ENCODE results near the gene BBS9.

Gene BBS9

DNA sequence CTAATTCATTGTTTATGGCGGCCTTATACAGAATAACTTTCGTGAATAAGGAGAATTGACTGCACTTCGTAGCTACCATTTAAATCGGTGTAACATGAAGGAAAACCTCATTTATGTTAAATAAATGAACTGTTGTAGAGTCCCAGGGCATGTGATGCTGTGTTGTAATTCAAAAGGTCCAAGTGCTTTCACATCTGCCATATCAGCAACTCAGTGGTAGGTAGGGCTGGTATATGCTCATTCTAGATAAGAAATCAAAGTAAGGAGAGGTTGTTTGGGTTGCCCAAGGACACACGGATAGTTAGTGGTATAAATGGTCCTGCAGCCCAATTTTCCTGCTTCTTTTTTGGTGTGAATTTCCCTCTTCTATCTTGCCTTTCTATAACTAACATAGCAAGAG is 15.8 kb downstream of the BBS9 start:
- no peak overlapping the region for H2AFZ ChIP-seq (ENCODE audit: low read depth, low read length, severe bottlenecking)
- H3K9ac ChIP-seq (ENCODE audit: low read length), result no peak overlapping the region
- H3K79me2 ChIP-seq (ENCODE audit: insufficient read depth, low read length), result no peaks in the 10 kb centered on the region
- no peaks in the 10 kb centered on the region for H3K9me3 ChIP-seq (ENCODE audit: insufficient read depth, low read length)
- H3K27me3 ChIP-seq (ENCODE audit: low read length), result no peaks in the 10 kb centered on the region
- H3K36me3 ChIP-seq (ENCODE audit: low read length), result 0 out of 2 replicates have a peak, but pooled peaks cover 3% of the 10 kb centered on the region
- no peak overlapping the region for H3K4me3 ChIP-seq (ENCODE audit: insufficient read depth, low read length, poor library complexity, severe bottlenecking)
- H3K4me2 ChIP-seq (ENCODE audit: low read depth, low read length, poor library complexity, severe bottlenecking), result no peak overlapping the region
- no peaks in the 10 kb centered on the region for H3K9me2 ChIP-seq (replicated peaks; ENCODE audit: insufficient read depth, low read length)
- no peaks in the 10 kb centered on the region for H3F3A ChIP-seq (ENCODE audit: insufficient read depth)
- H3K27ac ChIP-seq (ENCODE audit: low read depth, low read length), result no peak overlapping the region
- 0 out of 2 replicates have a peak, but pooled peaks cover 4% of the 10 kb centered on the region for H4K20me1 ChIP-seq (ENCODE audit: low read depth, low read length)
- TF ChIP-seq CTCF (IDR thresholded peaks at IDR 0.05; ENCODE audit: insufficient read depth, low read length, poor library complexity, severe bottlenecking), result no peak
- no peak for TF ChIP-seq EZH2phosphoT487 (conservative IDR thresholded peaks at IDR 0.05; ENCODE audit: low read length)

DNA sequence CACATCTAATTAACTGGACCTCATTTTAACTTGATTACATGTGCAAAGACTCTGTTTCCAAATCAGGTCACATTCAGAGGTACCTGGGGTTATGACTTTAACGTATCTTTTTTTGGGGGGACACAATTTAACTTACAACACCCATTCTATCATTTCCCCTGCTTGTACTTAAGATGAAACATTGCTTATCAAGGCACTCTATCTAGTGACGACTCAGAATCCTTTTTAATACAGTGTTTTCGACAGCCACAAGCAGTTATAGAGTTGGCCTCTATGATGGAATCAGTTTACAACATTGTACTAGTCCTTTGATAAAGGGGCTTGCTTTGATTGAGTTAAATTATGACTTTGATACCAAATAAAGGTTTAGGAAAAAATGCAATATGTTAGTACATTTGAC is 22.7 kb downstream of the BBS9 start:
- Histone ChIP-seq H3K79me2 (ENCODE audit: insufficient read depth, low read length) (no peaks in the 10 kb centered on the region), H4K20me1 (ENCODE audit: low read depth, low read length) (no peaks in the 10 kb centered on the region), H3K4me3 (ENCODE audit: insufficient read depth, low read length, poor library complexity, severe bottlenecking) (no peak overlapping the region)

DNA sequence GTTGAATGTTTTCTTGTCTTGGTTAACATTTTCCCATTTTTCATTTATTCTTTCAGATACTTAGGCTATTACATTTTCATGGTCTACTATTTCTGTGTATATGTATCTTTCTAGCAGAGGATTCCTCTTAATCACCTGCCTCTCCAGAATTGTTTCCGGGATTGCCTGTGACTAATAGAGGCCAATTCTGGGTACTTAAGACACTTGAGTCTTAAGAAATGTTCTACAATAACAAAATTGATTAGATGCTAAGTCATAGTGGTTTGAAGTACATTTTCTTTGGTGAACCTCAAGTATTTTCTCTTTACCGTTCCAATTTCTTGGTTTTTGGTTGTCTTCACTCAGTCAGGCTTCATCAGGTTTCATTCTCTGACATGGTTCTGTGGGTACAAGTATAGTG is 26.4 kb downstream of the BBS9 start:
- TF ChIP-seq CTCF (IDR thresholded peaks at IDR 0.05; ENCODE audit: insufficient read depth, low read length, poor library complexity, severe bottlenecking), result no peak
- TF ChIP-seq EZH2phosphoT487 (conservative IDR thresholded peaks at IDR 0.05; ENCODE audit: low read length), result no peak
- H3K4me2 ChIP-seq (ENCODE audit: low read depth, low read length, poor library complexity, severe bottlenecking), result no peak overlapping the region

More for the DNA sequence above, 22.7 kb downstream of the BBS9 start:
- no peak overlapping the region for H3K27ac ChIP-seq (ENCODE audit: low read depth, low read length)
- no peak for TF ChIP-seq EZH2phosphoT487 (conservative IDR thresholded peaks at IDR 0.05; ENCODE audit: low read length)
- TF ChIP-seq CTCF (IDR thresholded peaks at IDR 0.05; ENCODE audit: insufficient read depth, low read length, poor library complexity, severe bottlenecking), result no peak
- H2AFZ ChIP-seq (ENCODE audit: low read depth, low read length, severe bottlenecking), result no peak overlapping the region
- H3K9me3 ChIP-seq (ENCODE audit: insufficient read depth, low read length), result no peaks in the 10 kb centered on the region
- H3K9me2 ChIP-seq (replicated peaks; ENCODE audit: insufficient read depth, low read length), result no peaks in the 10 kb centered on the region
- H3K36me3 ChIP-seq (ENCODE audit: low read length), result no peaks in the 10 kb centered on the region
- H3F3A ChIP-seq (ENCODE audit: insufficient read depth), result no peaks in the 10 kb centered on the region
- no peak overlapping the region for H3K9ac ChIP-seq (ENCODE audit: low read length)
- no peak overlapping the region for H3K4me2 ChIP-seq (ENCODE audit: low read depth, low read length, poor library complexity, severe bottlenecking)
- H3K27me3 ChIP-seq (ENCODE audit: low read length), result no peaks in the 10 kb centered on the region

More for the DNA sequence above, 26.4 kb downstream of the BBS9 start:
- no peaks in the 10 kb centered on the region for H4K20me1 ChIP-seq (ENCODE audit: low read depth, low read length)
- H3K9me2 ChIP-seq (replicated peaks; ENCODE audit: insufficient read depth, low read length), result no peaks in the 10 kb centered on the region
- no peaks in the 10 kb centered on the region for H3K9me3 ChIP-seq (ENCODE audit: insufficient read depth, low read length)
- no peaks in the 10 kb centered on the region for H3K27me3 ChIP-seq (ENCODE audit: low read length)
- no peaks in the 10 kb centered on the region for H3F3A ChIP-seq (ENCODE audit: insufficient read depth)
- no peak overlapping the region for H3K27ac ChIP-seq (ENCODE audit: low read depth, low read length)
- H3K4me3 ChIP-seq (ENCODE audit: insufficient read depth, low read length, poor library complexity, severe bottlenecking), result no peak overlapping the region
- no peak overlapping the region for H3K9ac ChIP-seq (ENCODE audit: low read length)
- no peaks in the 10 kb centered on the region for H3K79me2 ChIP-seq (ENCODE audit: insufficient read depth, low read length)
- H3K36me3 ChIP-seq (ENCODE audit: low read length), result no peaks in the 10 kb centered on the region
- no peak overlapping the region for H2AFZ ChIP-seq (ENCODE audit: low read depth, low read length, severe bottlenecking)

All from SU-DHL-6 (cell line).